Measurements from ENCODE around the gene AATK. TPM values are rescaled to one million over a fixed set of nuclear protein-coding genes. Genes with fewer than 3 reads are reported as not detected.
A peak's percentile ranks its signal among the peaks of the same experiment; 100 is the strongest.

AATK gene
- total and polyA plus RNA-seq, 11 donors: 1.3 to 12.0 (median 9.3) TPM

DNA sequence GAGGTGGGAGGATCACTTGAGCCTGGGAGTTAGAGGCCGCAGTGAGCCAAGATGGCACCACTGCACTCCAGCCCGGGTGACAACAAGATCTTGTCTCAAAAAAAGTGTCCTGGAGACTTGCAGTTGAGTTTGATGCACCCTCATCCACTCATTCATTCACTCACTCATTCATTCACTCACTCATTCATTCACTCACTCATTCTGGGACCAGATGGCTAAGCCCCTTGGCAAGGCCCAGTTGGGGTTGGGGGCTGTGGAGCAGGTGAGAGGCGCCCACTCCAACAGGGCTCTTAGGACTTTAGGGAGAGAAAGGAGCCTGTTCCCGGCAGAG, 1.1 kb upstream of the AATK start:
- DNase-seq (no peak), ATAC-seq (no peak)
- Histone ChIP-seq H3K9me3 (no peaks in the 10 kb centered on the region), H3K4me3 (no peak overlapping the region), H3K27me3 (peaks cover 0 to 31% (median 4%) of the 10 kb centered on the region in 9 donors), H3K27ac (no peak overlapping the region), H3K4me1 (peaks cover 0 to 15% (median 4%) of the 10 kb centered on the region in 12 donors), H3K36me3 (no peaks in the 10 kb centered on the region)
- intact Hi-C loops (cut with DNase I): no loop called here
- TF ChIP-seq POLR2A (IDR thresholded peaks at IDR 0.05): no peak
- TF ChIP-seq, protein P1, sequence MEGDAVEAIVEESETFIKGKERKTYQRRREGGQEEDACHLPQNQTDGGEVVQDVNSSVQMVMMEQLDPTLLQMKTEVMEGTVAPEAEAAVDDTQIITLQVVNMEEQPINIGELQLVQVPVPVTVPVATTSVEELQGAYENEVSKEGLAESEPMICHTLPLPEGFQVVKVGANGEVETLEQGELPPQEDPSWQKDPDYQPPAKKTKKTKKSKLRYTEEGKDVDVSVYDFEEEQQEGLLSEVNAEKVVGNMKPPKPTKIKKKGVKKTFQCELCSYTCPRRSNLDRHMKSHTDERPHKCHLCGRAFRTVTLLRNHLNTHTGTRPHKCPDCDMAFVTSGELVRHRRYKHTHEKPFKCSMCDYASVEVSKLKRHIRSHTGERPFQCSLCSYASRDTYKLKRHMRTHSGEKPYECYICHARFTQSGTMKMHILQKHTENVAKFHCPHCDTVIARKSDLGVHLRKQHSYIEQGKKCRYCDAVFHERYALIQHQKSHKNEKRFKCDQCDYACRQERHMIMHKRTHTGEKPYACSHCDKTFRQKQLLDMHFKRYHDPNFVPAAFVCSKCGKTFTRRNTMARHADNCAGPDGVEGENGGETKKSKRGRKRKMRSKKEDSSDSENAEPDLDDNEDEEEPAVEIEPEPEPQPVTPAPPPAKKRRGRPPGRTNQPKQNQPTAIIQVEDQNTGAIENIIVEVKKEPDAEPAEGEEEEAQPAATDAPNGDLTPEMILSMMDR (IDR thresholded peaks at IDR 0.05): no peak
- WGBS, 4 donors: 93 to 100% (median 95%) methylated on average over 4 of the region's 4 CpGs

DNA sequence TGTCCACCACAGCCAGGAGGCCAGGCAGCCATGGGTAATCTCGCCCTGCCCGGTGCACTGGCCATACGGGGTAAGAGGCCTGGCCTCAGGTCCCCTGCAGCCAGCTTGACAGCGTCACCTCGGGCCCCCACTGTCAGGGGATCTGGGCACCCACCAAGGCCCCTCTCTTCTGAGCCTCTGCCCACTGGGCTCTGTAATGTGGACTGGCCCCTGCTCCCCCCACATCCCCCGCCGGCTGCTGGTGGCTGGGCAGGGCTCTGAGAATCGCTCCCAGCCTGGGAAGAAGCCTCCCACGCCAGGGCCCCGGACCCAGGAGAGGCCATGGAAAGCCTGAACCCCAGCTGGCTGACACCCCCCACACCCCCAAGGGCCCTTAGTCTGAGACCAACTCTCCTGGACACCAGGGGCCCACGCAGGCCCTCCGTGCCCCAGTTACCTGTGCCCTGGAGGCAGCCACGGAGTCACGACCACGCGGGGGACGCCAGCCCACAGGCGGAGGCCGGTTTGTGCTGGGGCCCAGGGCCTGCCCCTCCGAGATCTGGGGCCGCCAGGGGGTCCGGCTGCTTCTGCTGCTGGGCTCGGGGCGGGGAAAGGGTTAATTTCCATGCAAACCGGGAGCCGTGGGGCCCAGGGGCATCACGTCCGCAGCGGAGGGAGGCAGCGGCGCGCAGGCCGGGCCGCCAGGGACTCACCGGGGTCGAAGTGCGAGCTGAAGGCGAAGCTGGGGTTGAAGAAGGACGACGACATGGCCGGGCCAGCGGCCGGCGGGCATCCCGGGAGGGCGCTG, 582 bp downstream of the AATK start, which contains the start of gene PVALEF:
Gene PVALEF (plus strand): TSS at position 262 of the 787 bp plus-strand sequence. CDS start 15,720 bp downstream, outside the sequence.
- no peaks in the 10 kb centered on the region for H3K36me3 ChIP-seq
- H3K27ac ChIP-seq: peak within 1 kb of the TSS in 5 of 12 donors; percentile 19 to 47 (median 40)
- 3 to 31% (median 27%) methylated on average over 22 to 46 of the region's 46 CpGs for WGBS, 4 donors
- peaks cover 0 to 31% (median 4%) of the 10 kb centered on the region in 9 donors for H3K27me3 ChIP-seq
- DNase-seq: peak in 3 of 5 donors; percentile 8 to 60 (median 27)
- H3K9me3 ChIP-seq: no peaks in the 10 kb centered on the region
- H3K4me3 ChIP-seq: peak within 1 kb of the TSS; percentile 16 to 56 (median 48)
- ATAC-seq: peak in 2 of 4 donors; percentile 16 to 21
- peaks cover 0 to 20% (median 4%) of the 10 kb centered on the region in 12 donors for H3K4me1 ChIP-seq
- TF ChIP-seq POLR2A (IDR thresholded peaks at IDR 0.05): no peak
- TF ChIP-seq, protein P1 (IDR thresholded peaks at IDR 0.05): no peak
- intact Hi-C loops (cut with DNase I): no loop called here

DNA sequence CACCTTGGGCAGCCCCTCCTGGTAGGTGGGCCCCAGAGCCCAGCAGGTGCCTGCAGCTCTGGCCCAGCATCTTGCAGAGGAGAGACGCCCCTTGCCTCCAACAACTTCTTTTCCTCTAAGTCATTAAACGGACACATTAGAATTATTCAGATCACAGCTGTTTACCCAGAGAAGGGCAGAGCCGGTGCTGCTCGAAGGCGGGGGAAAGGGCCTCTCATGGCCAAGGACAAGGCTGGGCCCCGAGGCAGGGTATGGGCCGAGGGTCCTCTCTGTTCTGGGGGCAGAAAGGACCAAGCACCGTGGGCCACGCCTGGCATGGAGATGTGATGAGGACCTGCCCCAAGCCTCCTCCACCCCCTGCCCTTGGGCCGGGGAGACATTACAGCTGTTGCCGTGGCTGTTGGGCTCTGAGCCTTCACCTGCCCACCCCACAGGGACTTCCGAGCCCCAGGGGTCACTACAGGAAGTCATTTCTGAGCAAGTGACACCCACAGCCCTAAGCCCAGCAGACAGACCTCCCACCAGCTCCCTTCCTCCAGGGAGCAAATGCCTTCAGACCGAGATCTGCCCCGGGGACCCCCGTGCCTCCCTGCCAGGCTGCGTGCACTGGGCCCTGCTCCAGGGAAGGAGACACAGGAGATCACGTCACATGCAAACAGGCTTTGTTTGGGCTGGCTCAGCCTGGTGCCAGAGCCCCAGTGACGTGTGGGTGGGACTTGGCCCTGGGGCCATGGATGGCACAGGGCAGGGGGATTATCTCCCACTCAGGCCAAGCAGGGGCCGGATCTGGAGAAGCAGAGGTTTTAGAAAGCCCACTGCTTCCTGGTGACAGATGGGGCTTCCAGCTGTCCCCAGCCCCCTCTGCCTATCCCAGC, 1.4 kb downstream of the AATK start:
- Histone ChIP-seq H3K4me1 (peaks cover 0 to 22% (median 4%) of the 10 kb centered on the region in 12 donors), H3K9me3 (no peaks in the 10 kb centered on the region), H3K27me3 (peaks cover 0 to 31% (median 4%) of the 10 kb centered on the region in 9 donors), H3K36me3 (no peaks in the 10 kb centered on the region), H3K4me3 (peak overlapping the region in 3 of 12 donors; percentile 44 to 56 (median 51)), H3K27ac (peak overlapping the region in 2 of 12 donors; percentile 19 to 44)
- intact Hi-C loops (cut with DNase I): no loop called here
- ATAC-seq (peak in 2 of 4 donors; percentile 46 to 51), DNase-seq (peak in 1 of 5 donors; percentile 7)
- WGBS, 4 donors: 64 to 72% (median 67%) methylated on average over 11 to 19 of the region's 19 CpGs
- TF ChIP-seq, protein P1 (IDR thresholded peaks at IDR 0.05): no peak
- TF ChIP-seq POLR2A (IDR thresholded peaks at IDR 0.05): no peak
